ENCODE results near the gene RAP1GAP.

Gene RAP1GAP

GRCh38 chr1:21589618-21590017 lies 79.5 kb downstream of the RAP1GAP start:
- DNase-seq = no peak

- no peak for DNase-seq
Observed at GRCh38 chr1:21587602-21587953, 81.6 kb downstream of the RAP1GAP start.

- peak; percentile 66 for DNase-seq
Observed at GRCh38 chr1:21586846-21587601, 82.1 kb downstream of the RAP1GAP start.

GRCh38 chr1:21586222-21586621 lies 82.9 kb downstream of the RAP1GAP start:
- no peak for DNase-seq

GRCh38 chr1:21585037-21585436 lies 84.1 kb downstream of the RAP1GAP start:
- DNase-seq = no peak

GRCh38 chr1:21584096-21584495 lies 85.1 kb downstream of the RAP1GAP start:
- no peak for DNase-seq

- no peak for DNase-seq
Observed at GRCh38 chr1:21579791-21580190, 89.4 kb downstream of the RAP1GAP start.

GRCh38 chr1:21577933-21578332 lies 91.2 kb downstream of the RAP1GAP start:
- DNase-seq = no peak

GRCh38 chr1:21577324-21577723 lies 91.8 kb downstream of the RAP1GAP start:
- DNase-seq = no peak

- DNase-seq = no peak
Observed at GRCh38 chr1:21576798-21577187, 92.4 kb downstream of the RAP1GAP start.

GRCh38 chr1:21576031-21576797 lies 92.9 kb downstream of the RAP1GAP start:
- no peak for DNase-seq

- no peak for DNase-seq
Observed at GRCh38 chr1:21575351-21575942, 93.7 kb downstream of the RAP1GAP start.

GRCh38 chr1:21574466-21575151 lies 94.5 kb downstream of the RAP1GAP start:
- peak; percentile 70 for DNase-seq

- DNase-seq = peak; percentile 79
Observed at GRCh38 chr1:21573971-21574465, 95.1 kb downstream of the RAP1GAP start.

- DNase-seq = no peak
Observed at GRCh38 chr1:21573475-21573874, 95.7 kb downstream of the RAP1GAP start.

GRCh38 chr1:21572735-21573277 lies 96.4 kb downstream of the RAP1GAP start:
- no peak for DNase-seq

GRCh38 chr1:21572221-21572620 lies 96.9 kb downstream of the RAP1GAP start:
- DNase-seq = no peak

GRCh38 chr1:21570885-21571284 lies 98.3 kb downstream of the RAP1GAP start:
- no peak for DNase-seq

- DNase-seq = no peak
Observed at GRCh38 chr1:21570528-21570875, 98.7 kb downstream of the RAP1GAP start.

- DNase-seq = no peak
Observed at GRCh38 chr1:21569820-21570527, 99.2 kb downstream of the RAP1GAP start.

GRCh38 chr1:21568809-21569385 lies 100.3 kb downstream of the RAP1GAP start:
- no peak for DNase-seq

Measured in right hindlimb (tissue), 1 donor.